Cardiac atrium fibroblast (primary cell): ENCODE results near the gene NCK2. TPM values are rescaled to one million over a fixed set of nuclear protein-coding genes. Genes with fewer than 3 reads are reported as not detected.

Experiments
- total RNA-seq: library from RNA; depleted of rRNA; stranded (reverse); fragments of >200 nt; gene quantifications from 2 replicates; pipeline ENCODE4 v1.2.3, GENCODE V29; 2015

Gene NCK2
- 22.8 and 24.7 TPM in 2 replicates for total RNA-seq

GRCh38 chr2:105744909-105745853 is at the start of gene NCK2:
TSS of gene NCK2 (plus strand) at chr2:105744912. CDS start at chr2:105855064, 110,152 bp downstream.

